ENCODE measurements around the gene PCDHGB1. TPM values are rescaled to one million over a fixed set of nuclear protein-coding genes. Genes with fewer than 3 reads are reported as not detected.
"Not testable (repeated sequence)": the region's sequence is repeated elsewhere in the genome, so short reads cannot be mapped to it uniquely, and the experiment has no call there.

PCDHGB1 gene
- total RNA-seq, 2 experiments from 2014 or later: 3.0 to 4.1 TPM

DNA sequence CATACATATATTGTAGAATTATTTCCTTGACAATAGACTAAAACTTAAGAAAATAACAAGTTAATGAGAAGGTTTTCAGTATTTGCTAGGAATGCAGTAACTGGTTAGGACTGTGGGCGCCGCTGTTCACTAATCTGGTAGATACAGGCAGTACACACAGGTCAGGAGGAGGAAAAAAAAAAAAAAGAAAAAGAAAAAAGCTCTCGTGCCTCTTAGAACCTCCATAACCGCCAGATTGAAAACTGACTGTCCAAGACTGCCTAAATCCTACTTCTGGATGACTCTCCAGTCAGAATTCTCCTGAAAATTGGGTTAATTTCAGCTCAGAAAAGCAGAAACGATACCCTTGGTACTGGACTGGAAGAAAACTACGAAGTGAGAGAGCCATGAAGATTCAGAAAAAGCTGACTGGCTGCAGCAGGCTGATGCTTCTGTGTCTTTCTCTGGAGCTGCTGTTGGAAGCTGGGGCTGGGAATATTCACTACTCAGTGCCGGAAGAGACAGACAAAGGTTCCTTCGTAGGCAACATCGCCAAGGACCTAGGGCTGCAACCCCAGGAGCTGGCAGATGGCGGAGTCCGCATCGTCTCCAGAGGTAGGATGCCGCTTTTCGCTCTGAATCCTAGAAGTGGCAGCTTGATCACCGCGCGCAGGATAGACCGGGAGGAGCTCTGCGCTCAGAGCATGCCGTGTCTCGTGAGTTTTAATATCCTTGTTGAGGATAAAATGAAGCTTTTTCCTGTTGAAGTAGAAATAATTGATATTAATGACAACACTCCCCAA, 19.4 kb upstream of the PCDHGB1 start, which contains the start of gene PCDHGA1:
TSS of gene PCDHGA1 (plus strand) at position 216 of the 782 bp plus-strand sequence.
- CTCF ChIA-PET (ENCODE audit: unreplicated experiment): interaction anchor here (0.6 kb wide), 1 partner anchor 10 kb away, joined by 3 read pairs; the partner anchor contains the start of gene TAF7
- H3K9me2 ChIP-seq (ENCODE audit: insufficient read depth, low read length): no peaks in the 10 kb centered on the region
- no TSS peak for BruUV-seq (replicated peaks)
- no peaks in the 10 kb centered on the region for H3K9me3 ChIP-seq (ENCODE audit: low read length)
- peak; percentile 65 for DNase-seq (ENCODE audit: low spot score)
- H3K4me2 ChIP-seq (ENCODE audit: low read length): peak within 1 kb of the TSS; percentile 49
- TF ChIP-seq, protein P1, sequence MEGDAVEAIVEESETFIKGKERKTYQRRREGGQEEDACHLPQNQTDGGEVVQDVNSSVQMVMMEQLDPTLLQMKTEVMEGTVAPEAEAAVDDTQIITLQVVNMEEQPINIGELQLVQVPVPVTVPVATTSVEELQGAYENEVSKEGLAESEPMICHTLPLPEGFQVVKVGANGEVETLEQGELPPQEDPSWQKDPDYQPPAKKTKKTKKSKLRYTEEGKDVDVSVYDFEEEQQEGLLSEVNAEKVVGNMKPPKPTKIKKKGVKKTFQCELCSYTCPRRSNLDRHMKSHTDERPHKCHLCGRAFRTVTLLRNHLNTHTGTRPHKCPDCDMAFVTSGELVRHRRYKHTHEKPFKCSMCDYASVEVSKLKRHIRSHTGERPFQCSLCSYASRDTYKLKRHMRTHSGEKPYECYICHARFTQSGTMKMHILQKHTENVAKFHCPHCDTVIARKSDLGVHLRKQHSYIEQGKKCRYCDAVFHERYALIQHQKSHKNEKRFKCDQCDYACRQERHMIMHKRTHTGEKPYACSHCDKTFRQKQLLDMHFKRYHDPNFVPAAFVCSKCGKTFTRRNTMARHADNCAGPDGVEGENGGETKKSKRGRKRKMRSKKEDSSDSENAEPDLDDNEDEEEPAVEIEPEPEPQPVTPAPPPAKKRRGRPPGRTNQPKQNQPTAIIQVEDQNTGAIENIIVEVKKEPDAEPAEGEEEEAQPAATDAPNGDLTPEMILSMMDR (conservative IDR thresholded peaks at IDR 0.05; ENCODE audit: low read length): peak; percentile 91
- TF ChIP-seq EZH2phosphoT487 (IDR thresholded peaks at IDR 0.05; ENCODE audit: borderline replicate concordance, low read depth, low read length): no peak
- POLR2A ChIA-PET: interaction anchor here (0.6 to 3.7 kb wide), 9 partner anchors 9 to 584 kb away, joined by 3 to 29 read pairs (median 3); partner anchors contain the start of genes PCDHGB1 and TAF7
- no peak within 1 kb of the TSS for H3K27ac ChIP-seq (ENCODE audit: low read depth, low read length, poor library complexity, severe bottlenecking)
- intact Hi-C loops (cut with micrococcal nuclease; ENCODE audit: unreplicated experiment): no loop called here
- peak within 1 kb of the TSS; percentile 50; the same call in 1 of the 2 replicates for H2AFZ ChIP-seq (ENCODE audit: low read length)
- no peaks in the 10 kb centered on the region for H3K36me3 ChIP-seq (ENCODE audit: insufficient read depth, low read length)
- no peaks in the 10 kb centered on the region for H4K20me1 ChIP-seq (ENCODE audit: insufficient read depth, low read length)
- peak within 1 kb of the TSS; percentile 27 for H3K4me3 ChIP-seq (ENCODE audit: low read depth, low read length, poor library complexity, severe bottlenecking)
- peaks cover 5% of the 10 kb centered on the region for H3K4me1 ChIP-seq (ENCODE audit: insufficient read depth, low read length, poor library complexity, severe bottlenecking)
- H3K79me2 ChIP-seq (ENCODE audit: insufficient read depth, low read depth, low read length): no peaks in the 10 kb centered on the region

DNA sequence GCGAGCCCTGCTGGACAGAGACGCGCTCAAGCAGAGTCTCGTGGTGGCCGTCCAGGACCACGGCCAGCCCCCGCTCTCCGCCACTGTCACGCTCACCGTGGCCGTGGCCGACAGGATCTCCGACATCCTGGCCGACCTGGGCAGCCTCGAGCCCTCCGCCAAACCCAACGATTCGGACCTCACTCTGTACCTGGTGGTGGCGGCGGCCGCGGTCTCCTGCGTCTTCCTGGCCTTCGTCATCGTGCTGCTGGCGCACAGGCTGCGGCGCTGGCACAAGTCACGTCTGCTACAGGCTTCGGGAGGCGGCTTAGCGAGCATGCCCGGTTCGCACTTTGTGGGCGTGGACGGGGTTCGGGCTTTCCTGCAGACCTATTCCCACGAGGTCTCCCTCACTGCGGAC, 17.3 kb upstream of the PCDHGB1 start:
- H4K20me1 ChIP-seq (ENCODE audit: insufficient read depth, low read length); H2AFZ ChIP-seq (ENCODE audit: low read length); H3K36me3 ChIP-seq (ENCODE audit: insufficient read depth, low read length); H3K9me2 ChIP-seq (ENCODE audit: insufficient read depth, low read length); intact Hi-C loops (cut with micrococcal nuclease; ENCODE audit: unreplicated experiment); POLR2A ChIA-PET; BruUV-seq (replicated peaks); H3K4me3 ChIP-seq (ENCODE audit: low read depth, low read length, poor library complexity, severe bottlenecking); H3K79me2 ChIP-seq (ENCODE audit: insufficient read depth, low read depth, low read length); CTCF ChIA-PET (ENCODE audit: unreplicated experiment); H3K27ac ChIP-seq (ENCODE audit: low read depth, low read length, poor library complexity, severe bottlenecking); H3K4me1 ChIP-seq (ENCODE audit: insufficient read depth, low read length, poor library complexity, severe bottlenecking); H3K4me2 ChIP-seq (ENCODE audit: low read length); H3K9me3 ChIP-seq (ENCODE audit: low read length); DNase-seq (ENCODE audit: low spot score): not testable (repeated sequence)

DNA sequence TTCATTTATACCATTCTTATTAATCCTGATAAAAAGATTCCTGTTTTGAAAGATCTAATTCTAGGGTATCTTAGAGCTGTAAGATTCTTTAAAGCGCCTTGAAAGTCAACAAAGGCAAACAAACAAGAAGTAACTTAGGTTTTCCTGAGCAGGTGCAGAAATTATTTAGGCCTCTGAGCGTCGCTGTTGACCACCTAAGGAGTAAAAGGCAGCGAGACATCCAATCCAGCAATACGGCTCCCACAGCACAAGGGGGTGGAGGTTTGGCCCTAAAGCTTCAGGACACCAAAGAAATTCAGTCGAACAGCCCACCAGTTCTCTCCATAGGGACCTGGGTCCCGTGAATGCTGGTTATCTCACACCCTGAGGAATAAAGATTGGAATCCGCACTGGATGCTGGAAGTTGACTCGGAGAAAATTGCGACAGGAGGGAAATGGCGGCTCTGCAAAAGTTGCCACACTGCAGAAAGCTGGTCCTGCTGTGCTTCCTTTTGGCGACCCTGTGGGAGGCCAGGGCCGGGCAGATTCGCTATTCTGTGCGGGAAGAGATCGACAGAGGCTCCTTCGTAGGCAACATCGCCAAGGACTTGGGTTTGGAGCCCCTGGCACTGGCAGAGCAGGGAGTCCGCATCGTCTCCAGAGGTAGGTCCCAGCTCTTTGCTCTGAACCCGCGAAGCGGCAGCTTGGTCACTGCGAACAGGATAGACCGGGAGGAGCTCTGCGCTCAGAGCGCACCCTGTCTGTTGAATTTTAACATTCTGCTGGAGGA, 11.2 kb upstream of the PCDHGB1 start, which contains the start of gene PCDHGA2:
TSS of gene PCDHGA2 (plus strand) at position 223 of the 769 bp plus-strand sequence.
- no peaks in the 10 kb centered on the region for H3K36me3 ChIP-seq (ENCODE audit: insufficient read depth, low read length)
- peak; percentile 46 for DNase-seq (ENCODE audit: low spot score)
- H3K9me2 ChIP-seq (ENCODE audit: insufficient read depth, low read length): no peaks in the 10 kb centered on the region
- no peak within 1 kb of the TSS for H3K27ac ChIP-seq (ENCODE audit: low read depth, low read length, poor library complexity, severe bottlenecking)
- no peaks in the 10 kb centered on the region for H4K20me1 ChIP-seq (ENCODE audit: insufficient read depth, low read length)
- no peak within 1 kb of the TSS for H2AFZ ChIP-seq (ENCODE audit: low read length)
- H3K4me1 ChIP-seq (ENCODE audit: insufficient read depth, low read length, poor library complexity, severe bottlenecking): no peaks in the 10 kb centered on the region
- TF ChIP-seq, protein P1 (conservative IDR thresholded peaks at IDR 0.05; ENCODE audit: low read length): peak; percentile 79
- TF ChIP-seq EZH2phosphoT487 (IDR thresholded peaks at IDR 0.05; ENCODE audit: borderline replicate concordance, low read depth, low read length): no peak
- no peak within 1 kb of the TSS for H3K4me3 ChIP-seq (ENCODE audit: low read depth, low read length, poor library complexity, severe bottlenecking)
- CTCF ChIA-PET (ENCODE audit: unreplicated experiment): no interaction called here
- H3K79me2 ChIP-seq (ENCODE audit: insufficient read depth, low read depth, low read length): no peaks in the 10 kb centered on the region
- no peak within 1 kb of the TSS for H3K4me2 ChIP-seq (ENCODE audit: low read length)
- no TSS peak for BruUV-seq (replicated peaks)
- H3K9me3 ChIP-seq (ENCODE audit: low read length): no peaks in the 10 kb centered on the region
- POLR2A ChIA-PET: interaction anchor here (1.2 to 1.3 kb wide), 2 partner anchors 8 to 18 kb away, joined by 4 to 5 read pairs; partner anchors contain the start of genes PCDHGA1 and TAF7
- intact Hi-C loops (cut with micrococcal nuclease; ENCODE audit: unreplicated experiment): no loop called here

DNA sequence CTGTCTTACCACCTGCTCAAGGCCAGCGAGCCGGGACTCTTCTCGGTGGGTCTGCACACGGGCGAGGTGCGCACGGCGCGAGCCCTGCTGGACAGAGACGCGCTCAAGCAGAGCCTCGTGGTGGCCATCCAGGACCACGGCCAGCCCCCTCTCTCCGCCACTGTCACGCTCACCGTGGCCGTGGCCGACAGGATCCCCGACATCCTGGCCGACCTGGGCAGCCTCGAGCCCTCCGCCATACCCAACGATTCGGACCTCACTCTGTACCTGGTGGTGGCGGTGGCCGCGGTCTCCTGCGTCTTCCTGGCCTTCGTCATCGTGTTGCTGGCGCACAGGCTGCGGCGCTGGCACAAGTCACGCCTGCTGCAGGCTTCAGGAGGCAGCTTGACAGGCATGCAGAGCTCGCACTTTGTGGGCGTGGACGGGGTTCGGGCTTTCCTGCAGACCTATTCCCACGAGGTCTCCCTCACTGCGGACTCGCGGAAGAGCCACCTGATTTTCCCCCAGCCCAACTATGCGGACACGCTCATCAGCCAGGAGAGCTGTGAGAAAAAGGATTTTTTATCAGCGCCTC, 9.0 kb upstream of the PCDHGB1 start:
- CTCF ChIA-PET (ENCODE audit: unreplicated experiment); DNase-seq (ENCODE audit: low spot score); H3K36me3 ChIP-seq (ENCODE audit: insufficient read depth, low read length); H3K4me3 ChIP-seq (ENCODE audit: low read depth, low read length, poor library complexity, severe bottlenecking); H3K27ac ChIP-seq (ENCODE audit: low read depth, low read length, poor library complexity, severe bottlenecking); POLR2A ChIA-PET; H2AFZ ChIP-seq (ENCODE audit: low read length); H4K20me1 ChIP-seq (ENCODE audit: insufficient read depth, low read length); H3K9me3 ChIP-seq (ENCODE audit: low read length); H3K9me2 ChIP-seq (ENCODE audit: insufficient read depth, low read length); H3K4me2 ChIP-seq (ENCODE audit: low read length); BruUV-seq (replicated peaks); H3K79me2 ChIP-seq (ENCODE audit: insufficient read depth, low read depth, low read length); H3K4me1 ChIP-seq (ENCODE audit: insufficient read depth, low read length, poor library complexity, severe bottlenecking); intact Hi-C loops (cut with micrococcal nuclease; ENCODE audit: unreplicated experiment): not testable (repeated sequence)

Data from OCI-LY7 (cell line).